ENCODE data around the gene ADAM12.

DNA sequence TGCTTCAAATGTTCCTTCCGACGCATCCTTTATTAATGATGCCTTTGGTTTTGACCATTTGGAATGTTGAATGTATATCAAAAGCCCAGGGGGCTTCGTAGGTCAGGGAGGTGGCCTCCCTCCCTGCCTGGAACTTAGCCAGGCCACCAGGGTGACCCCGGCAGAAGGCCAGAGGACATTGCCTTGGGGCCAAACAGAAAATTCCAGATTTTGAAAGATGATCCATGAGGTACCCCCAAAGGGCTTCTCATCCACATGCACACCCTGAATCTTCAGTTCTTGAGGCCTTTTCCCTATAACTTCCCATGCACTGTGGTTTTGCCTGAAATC lies 171.7 kb downstream of the ADAM12 start:
- TF ChIP-seq POLR2AphosphoS5 (IDR thresholded peaks at IDR 0.05; ENCODE audit: borderline replicate concordance, low read depth, low read length) (no peak), EZH2 (IDR thresholded peaks at IDR 0.05) (no peak)

Data from SK-N-MC (cell line).